Liver (tissue), 9 donors: Measurements from ENCODE around the gene UBFD1. TPM values are rescaled to one million over a fixed set of nuclear protein-coding genes. Genes with fewer than 3 reads are reported as not detected.

Experiments
- DNase-seq: peaks from one replicate; pipeline ENCODE4 v3.0.0-alpha.2; 2017; ENCODE audit warnings: low spot score
- H3K27ac ChIP-seq, 2 donors: one replicate each; pipeline ENCODE4 v1.7.0; 2013; ENCODE audit warnings: inconsistent platforms in 2 of 2, low read length in 2 of 2, control low read depth in 1 of 2, low read depth in 1 of 2, mild to moderate bottlenecking in 1 of 2
- H3K27me3 ChIP-seq, 4 donors: one replicate each; pipeline versions ENCODE4 v1.6.1 to v1.7.0; 2013; ENCODE audit warnings: low read length in 3 of 4, inconsistent platforms in 1 of 4, mild to moderate bottlenecking in 1 of 4, moderate library complexity in 1 of 4; ENCODE audit not compliant: control insufficient read depth in 4 of 4, insufficient read depth in 4 of 4
- H3K36me3 ChIP-seq, 4 donors: one replicate each; pipeline versions ENCODE4 v1.6.1 to v1.7.0; 2013; ENCODE audit warnings: low read length in 3 of 4, mild to moderate bottlenecking in 3 of 4, low read depth in 1 of 4, moderate library complexity in 1 of 4; ENCODE audit not compliant: control insufficient read depth in 4 of 4, insufficient read depth in 3 of 4
- H3K4me1 ChIP-seq, 4 donors: one replicate each; pipeline versions ENCODE4 v1.6.1 to v1.7.0; 2013; ENCODE audit warnings: low read length in 3 of 4, mild to moderate bottlenecking in 3 of 4, moderate library complexity in 1 of 4; ENCODE audit not compliant: control insufficient read depth in 4 of 4, insufficient read depth in 4 of 4
- H3K4me3 ChIP-seq, 3 donors: one replicate each; pipeline versions ENCODE4 v1.6.1 to v1.7.0; 2013; ENCODE audit warnings: low read length in 3 of 3, control low read depth in 1 of 3, low read depth in 1 of 3, mild to moderate bottlenecking in 1 of 3
- H3K9ac ChIP-seq, 2 donors: one replicate each; pipeline ENCODE4 v1.7.0; 2013; ENCODE audit warnings: low read length in 2 of 2, mild to moderate bottlenecking in 2 of 2, moderate library complexity in 2 of 2, control low read depth in 1 of 2, low read depth in 1 of 2
- H3K9me3 ChIP-seq, 4 donors: one replicate each; pipeline versions ENCODE4 v1.6.1 to v1.7.0; 2013; ENCODE audit warnings: low read length in 3 of 4; ENCODE audit not compliant: control insufficient read depth in 4 of 4
- EGR1 ChIP-seq, 2 donors: IDR thresholded peaks; 2 replicates each; pipeline ENCODE4 v1.6.1; 2016 to 2018; ENCODE audit warnings: antibody characterized with exemption in 2 of 2, low read depth in 2 of 2
- FOXA2 ChIP-seq: IDR thresholded peaks from 2 replicates; pipeline ENCODE4 v1.6.1; 2016; ENCODE audit warnings: antibody characterized with exemption
- GABPA ChIP-seq, 2 donors: IDR thresholded peaks in 1 of 2; conservative IDR thresholded peaks in 1 of 2; 2 replicates each; pipeline ENCODE4 v1.6.1; 2016; ENCODE audit warnings: antibody characterized with exemption in 2 of 2, mild to moderate bottlenecking in 1 of 2, moderate library complexity in 1 of 2
- HNF4A ChIP-seq, 2 donors: conservative IDR thresholded peaks; 2 replicates each; pipeline ENCODE4 v1.6.1; 2016; ENCODE audit warnings: antibody characterized with exemption in 2 of 2, mild to moderate bottlenecking in 2 of 2
- HNF4G ChIP-seq: IDR thresholded peaks from 2 replicates; pipeline ENCODE4 v1.6.1; 2016; ENCODE audit warnings: antibody characterized with exemption
- JUND ChIP-seq, 2 donors: IDR thresholded peaks; 2 replicates each; pipeline ENCODE4 v1.6.1; 2016; ENCODE audit warnings: antibody characterized with exemption in 2 of 2
- RAD21 ChIP-seq, 2 donors: IDR thresholded peaks; 2 replicates each; pipeline ENCODE4 v1.6.1; 2016; ENCODE audit warnings: antibody characterized with exemption in 2 of 2, mild to moderate bottlenecking in 2 of 2
- REST ChIP-seq: IDR thresholded peaks from 2 replicates; pipeline ENCODE4 v1.6.1; 2016; ENCODE audit warnings: antibody characterized with exemption, mild to moderate bottlenecking
- RXRA ChIP-seq, 2 donors: IDR thresholded peaks; 2 replicates each; pipeline ENCODE4 v1.6.1; 2017 to 2018; ENCODE audit warnings: antibody characterized with exemption in 2 of 2, mild to moderate bottlenecking in 1 of 2
- SP1 ChIP-seq: IDR thresholded peaks from 2 replicates; pipeline ENCODE4 v1.6.1; 2018; ENCODE audit warnings: antibody characterized with exemption, mild to moderate bottlenecking
- YY1 ChIP-seq: IDR thresholded peaks from 2 replicates; pipeline ENCODE4 v1.6.1; 2016; ENCODE audit warnings: antibody characterized with exemption, mild to moderate bottlenecking
- WGBS: extraction: QIAGEN DNeasy Blood & Tissue Kit; methylation state at CpG from one replicate; pipeline ENCODE4 v1.1.7; 2013; 5-methylcytosine and 5-hydroxymethylcytosine counted together
- polyA plus RNA-seq, 2 donors: library from polyadenylated mRNA; stranded (reverse) in 1 of 2; unstranded in 1 of 2; fragments of 200-250 nt in 1 of 2; fragments of >200 nt in 1 of 2; fragmentation: Nextera tagmentation in 1 of 2; extraction: Ambion mirVana in 1 of 2; gene quantifications; one replicate each; pipeline versions ENCODE4 v1.2.1 to v1.2.3, GENCODE V29; 2013 to 2015
- total RNA-seq, 2 donors: library from RNA; depleted of rRNA; stranded (reverse); fragments of >200 nt; gene quantifications; one replicate each; pipeline ENCODE4 v1.2.3, GENCODE V29; 2014
- TF ChIP-seq, protein P1 (sequence below): IDR thresholded peaks from 2 replicates; pipeline ENCODE4 v1.6.1; 2016; ENCODE audit warnings: antibody characterized with exemption
- TF ChIP-seq, protein P2 (sequence below): IDR thresholded peaks from 2 replicates; pipeline ENCODE4 v1.6.1; 2016; ENCODE audit warnings: antibody characterized with exemption
- TF ChIP-seq, protein P3 (sequence below): IDR thresholded peaks from 2 replicates; pipeline ENCODE4 v1.6.1; 2016; ENCODE audit warnings: antibody characterized with exemption
- donor health status: healthy.
- donor health status: healthy.
- donor health status: healthy.
- donor health status: healthy.
- donor health status: healthy.

The UBFD1 gene
- total and polyA plus RNA-seq, 4 donors: 9.2 to 42.4 (median 25.6) TPM

GRCh38 chr16:23508589-23509440, 48.7 kb upstream of the UBFD1 start:
- H3K9ac ChIP-seq: peak overlapping the region; percentile 43 to 81
- peaks cover 0 to 2% (median 0%) of the 10 kb centered on the region in 4 donors for H3K36me3 ChIP-seq
- no peaks in the 10 kb centered on the region for H3K9me3 ChIP-seq
- H3K4me3 ChIP-seq: peak overlapping the region; percentile 68 to 87 (median 77)
- WGBS: 47% methylated on average over 28 of the region's 28 CpGs
- DNase-seq: peak; percentile 44
- H3K4me1 ChIP-seq: peaks cover 9 to 19% (median 13%) of the 10 kb centered on the region in 4 donors
- H3K27me3 ChIP-seq: no peaks in the 10 kb centered on the region
- TF ChIP-seq GABPA (IDR thresholded peaks at IDR 0.05 in 1 of 2, conservative IDR thresholded peaks at IDR 0.05 in 1 of 2) (no peak), HNF4A (conservative IDR thresholded peaks at IDR 0.05) (no peak), YY1 (no peak)
- TF ChIP-seq, protein P1, sequence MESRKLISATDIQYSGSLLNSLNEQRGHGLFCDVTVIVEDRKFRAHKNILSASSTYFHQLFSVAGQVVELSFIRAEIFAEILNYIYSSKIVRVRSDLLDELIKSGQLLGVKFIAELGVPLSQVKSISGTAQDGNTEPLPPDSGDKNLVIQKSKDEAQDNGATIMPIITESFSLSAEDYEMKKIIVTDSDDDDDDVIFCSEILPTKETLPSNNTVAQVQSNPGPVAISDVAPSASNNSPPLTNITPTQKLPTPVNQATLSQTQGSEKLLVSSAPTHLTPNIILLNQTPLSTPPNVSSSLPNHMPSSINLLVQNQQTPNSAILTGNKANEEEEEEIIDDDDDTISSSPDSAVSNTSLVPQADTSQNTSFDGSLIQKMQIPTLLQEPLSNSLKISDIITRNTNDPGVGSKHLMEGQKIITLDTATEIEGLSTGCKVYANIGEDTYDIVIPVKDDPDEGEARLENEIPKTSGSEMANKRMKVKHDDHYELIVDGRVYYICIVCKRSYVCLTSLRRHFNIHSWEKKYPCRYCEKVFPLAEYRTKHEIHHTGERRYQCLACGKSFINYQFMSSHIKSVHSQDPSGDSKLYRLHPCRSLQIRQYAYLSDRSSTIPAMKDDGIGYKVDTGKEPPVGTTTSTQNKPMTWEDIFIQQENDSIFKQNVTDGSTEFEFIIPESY: no peak
- TF ChIP-seq, protein P2, sequence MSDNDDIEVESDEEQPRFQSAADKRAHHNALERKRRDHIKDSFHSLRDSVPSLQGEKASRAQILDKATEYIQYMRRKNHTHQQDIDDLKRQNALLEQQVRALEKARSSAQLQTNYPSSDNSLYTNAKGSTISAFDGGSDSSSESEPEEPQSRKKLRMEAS: no peak
- H3K27ac ChIP-seq: no peak overlapping the region

GRCh38 chr16:23509441-23509754, 48.1 kb upstream of the UBFD1 start:
- 16% methylated on average over 5 of the region's 5 CpGs for WGBS
- TF ChIP-seq, protein P3, sequence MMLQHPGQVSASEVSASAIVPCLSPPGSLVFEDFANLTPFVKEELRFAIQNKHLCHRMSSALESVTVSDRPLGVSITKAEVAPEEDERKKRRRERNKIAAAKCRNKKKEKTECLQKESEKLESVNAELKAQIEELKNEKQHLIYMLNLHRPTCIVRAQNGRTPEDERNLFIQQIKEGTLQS: no peak
- TF ChIP-seq HNF4A (conservative IDR thresholded peaks at IDR 0.05): no peak
- no peak for TF ChIP-seq RAD21 (IDR thresholded peaks at IDR 0.05)
- TF ChIP-seq, protein P1: no peak
- no peak for TF ChIP-seq SP1
- no peak for DNase-seq
- H3K27me3 ChIP-seq: no peaks in the 10 kb centered on the region
- H3K27ac ChIP-seq: no peak overlapping the region
- peak overlapping the region; percentile 68 to 87 (median 77) for H3K4me3 ChIP-seq
- peaks cover 9 to 19% (median 13%) of the 10 kb centered on the region in 4 donors for H3K4me1 ChIP-seq
- H3K36me3 ChIP-seq: peaks cover 0 to 2% (median 0%) of the 10 kb centered on the region in 4 donors
- peak overlapping the region; percentile 43 to 81 for H3K9ac ChIP-seq
- no peaks in the 10 kb centered on the region for H3K9me3 ChIP-seq

DNA sequence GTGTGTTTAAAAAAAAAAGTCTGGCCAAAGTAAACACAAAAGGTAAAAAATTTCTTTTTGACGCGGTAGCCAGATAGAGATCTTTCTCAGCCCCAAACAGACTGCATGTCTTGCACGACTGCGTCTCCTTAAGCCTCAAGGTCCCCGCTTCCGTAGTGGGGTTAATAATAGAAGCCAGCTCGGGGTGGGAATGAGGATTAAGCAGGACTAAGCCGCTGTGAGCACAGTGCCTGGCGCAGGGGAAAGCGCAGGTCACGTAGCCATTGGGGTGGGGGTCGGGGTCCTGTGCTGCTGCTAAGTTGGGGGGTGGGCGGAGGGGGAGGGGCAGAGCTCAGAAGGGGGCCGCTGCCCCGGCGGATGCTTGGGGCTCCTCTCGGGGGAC, 47.8 kb upstream of the UBFD1 start:
- peak overlapping the region; percentile 61 to 75 for H3K27ac ChIP-seq
- H3K9ac ChIP-seq: peak overlapping the region; percentile 43 to 81
- peaks cover 8 to 17% (median 12%) of the 10 kb centered on the region in 4 donors for H3K4me1 ChIP-seq
- peak overlapping the region; percentile 77 to 87 (median 79) for H3K4me3 ChIP-seq
- 1% methylated on average over 17 of the region's 17 CpGs for WGBS
- H3K9me3 ChIP-seq: no peaks in the 10 kb centered on the region
- no peaks in the 10 kb centered on the region for H3K27me3 ChIP-seq
- H3K36me3 ChIP-seq: peaks cover 0 to 2% (median 0%) of the 10 kb centered on the region in 4 donors
- DNase-seq: peak; percentile 41
- TF ChIP-seq REST (no peak), RXRA (IDR thresholded peaks at IDR 0.05) (no peak), HNF4A (conservative IDR thresholded peaks at IDR 0.05) (no peak), GABPA (IDR thresholded peaks at IDR 0.05 in 1 of 2, conservative IDR thresholded peaks at IDR 0.05 in 1 of 2) (no peak), HNF4G (no peak), EGR1 (IDR thresholded peaks at IDR 0.05; ENCODE audit: low read depth in 2 of 2) (no peak), RAD21 (IDR thresholded peaks at IDR 0.05) (no peak), FOXA2 (no peak), SP1 (no peak), JUND (IDR thresholded peaks at IDR 0.05) (no peak)
- TF ChIP-seq, protein P3: no peak
- TF ChIP-seq, protein P1: no peak
- TF ChIP-seq, protein P2: no peak
